Airway epithelial cell (primary cell): ENCODE data around the gene HDDC3. TPM values are rescaled to one million over a fixed set of nuclear protein-coding genes. Genes with fewer than 3 reads are reported as not detected.

ENCODE experiments used
- total RNA-seq: library from RNA; depleted of rRNA; stranded (reverse); fragments of >200 nt; gene quantifications from 2 replicates; pipeline ENCODE4 v1.2.3, GENCODE V29; 2015

HDDC3 gene, protein sequence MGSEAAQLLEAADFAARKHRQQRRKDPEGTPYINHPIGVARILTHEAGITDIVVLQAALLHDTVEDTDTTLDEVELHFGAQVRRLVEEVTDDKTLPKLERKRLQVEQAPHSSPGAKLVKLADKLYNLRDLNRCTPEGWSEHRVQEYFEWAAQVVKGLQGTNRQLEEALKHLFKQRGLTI
- total RNA-seq, result 18.5 and 20.0 TPM in 2 replicates

DNA sequence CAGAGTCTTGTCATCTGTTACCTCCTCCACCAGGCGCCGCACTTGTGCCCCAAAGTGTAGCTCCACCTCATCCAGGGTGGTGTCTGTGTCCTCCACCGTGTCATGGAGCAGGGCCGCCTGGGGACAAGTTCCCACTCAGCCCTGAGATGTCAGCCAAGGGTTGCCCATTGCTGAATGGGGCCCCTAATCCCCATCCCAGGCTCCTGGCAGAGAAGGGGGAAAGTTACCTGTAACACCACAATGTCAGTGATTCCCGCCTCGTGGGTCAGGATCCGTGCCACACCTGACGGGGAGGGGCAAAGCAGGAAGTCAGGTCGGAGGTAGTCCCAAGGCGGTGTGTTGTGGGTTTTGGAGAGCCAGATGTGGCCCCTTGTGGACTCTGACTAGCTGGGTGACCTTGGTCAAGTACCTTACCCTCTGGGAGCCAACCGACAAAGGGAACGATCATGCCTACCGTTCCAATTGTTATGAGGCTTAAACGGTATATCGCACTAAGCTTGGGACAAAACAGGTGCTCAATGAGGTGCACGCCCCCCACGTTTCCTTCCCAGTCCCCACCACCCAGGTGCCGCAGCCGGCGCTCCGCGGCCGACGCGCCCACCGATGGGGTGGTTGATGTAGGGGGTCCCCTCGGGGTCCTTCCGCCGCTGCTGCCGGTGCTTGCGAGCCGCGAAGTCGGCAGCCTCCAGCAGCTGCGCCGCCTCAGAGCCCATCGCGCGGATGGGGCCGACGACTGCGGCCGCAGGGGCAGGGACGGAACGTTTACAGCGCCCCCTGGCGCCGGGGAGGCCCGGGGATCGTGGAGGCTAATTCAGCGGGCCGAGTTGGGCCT is at the start of gene HDDC3:
HDDC3 (minus strand) TSS at position 722 of the 832 bp plus-strand sequence; CDS start at position 713, 9 bp downstream.

GRCh38 chr15:90954712-90955623 is 22.6 kb upstream of the HDDC3 start, which contains the start of gene RCCD1:
RCCD1 (plus strand) TSS chr15:90954884; CDS start chr15:90956735, 1,851 bp downstream.

GRCh38 chr15:90934949-90935751 is 2.8 kb upstream of the HDDC3 start, which contains the start of gene UNC45A:
UNC45A (plus strand) TSS chr15:90935285; CDS start chr15:90935325, 40 bp downstream.

DNA sequence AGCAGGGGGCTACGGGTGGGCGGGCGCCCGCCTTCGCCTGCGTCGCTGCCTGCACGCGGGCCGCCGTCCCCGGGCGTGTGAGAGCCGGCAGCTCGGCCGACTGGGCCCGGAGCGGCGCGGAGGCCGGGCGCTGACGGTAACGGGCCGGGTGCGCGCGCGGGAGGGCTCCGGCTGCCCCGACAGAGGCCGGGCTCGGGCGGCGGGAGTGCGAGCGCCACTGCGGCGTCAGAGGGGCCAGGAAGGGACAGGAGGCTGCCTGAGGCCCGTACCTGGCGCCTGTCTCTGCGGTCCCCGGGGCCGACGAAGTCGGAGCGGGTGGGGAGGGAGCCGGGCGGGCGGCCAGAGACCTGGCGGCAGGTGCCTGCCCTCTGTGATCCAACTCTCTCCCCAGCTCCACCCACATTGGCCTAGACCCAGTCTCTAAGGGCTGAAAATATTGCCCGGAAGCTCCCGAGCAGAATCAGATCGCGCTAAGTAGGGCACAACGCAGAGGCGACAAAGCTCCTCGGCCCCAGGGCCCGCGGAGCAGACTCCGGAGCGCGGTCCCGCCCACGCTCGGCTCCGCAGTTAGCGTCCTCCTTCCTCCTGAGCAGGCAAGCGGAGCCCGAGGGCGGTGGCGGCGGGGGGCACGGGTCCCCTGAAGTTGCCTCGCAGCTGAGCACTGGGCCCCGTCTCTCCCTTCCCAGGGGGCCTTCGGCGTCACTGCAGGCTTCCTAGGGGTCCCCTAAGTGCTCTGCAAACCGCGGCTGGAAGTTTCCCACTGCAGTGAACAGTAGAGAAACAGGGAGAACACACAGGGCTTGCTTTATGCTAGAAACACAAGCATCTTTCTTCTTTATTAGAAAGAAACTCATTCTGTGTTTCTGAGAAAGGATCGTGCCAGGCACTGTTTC is 29.3 kb downstream of the HDDC3 start, which contains the start of gene MAN2A2:
MAN2A2 (plus strand) TSS at position 463 of the 893 bp plus-strand sequence. CDS start 906 bp downstream, outside the sequence.

DNA sequence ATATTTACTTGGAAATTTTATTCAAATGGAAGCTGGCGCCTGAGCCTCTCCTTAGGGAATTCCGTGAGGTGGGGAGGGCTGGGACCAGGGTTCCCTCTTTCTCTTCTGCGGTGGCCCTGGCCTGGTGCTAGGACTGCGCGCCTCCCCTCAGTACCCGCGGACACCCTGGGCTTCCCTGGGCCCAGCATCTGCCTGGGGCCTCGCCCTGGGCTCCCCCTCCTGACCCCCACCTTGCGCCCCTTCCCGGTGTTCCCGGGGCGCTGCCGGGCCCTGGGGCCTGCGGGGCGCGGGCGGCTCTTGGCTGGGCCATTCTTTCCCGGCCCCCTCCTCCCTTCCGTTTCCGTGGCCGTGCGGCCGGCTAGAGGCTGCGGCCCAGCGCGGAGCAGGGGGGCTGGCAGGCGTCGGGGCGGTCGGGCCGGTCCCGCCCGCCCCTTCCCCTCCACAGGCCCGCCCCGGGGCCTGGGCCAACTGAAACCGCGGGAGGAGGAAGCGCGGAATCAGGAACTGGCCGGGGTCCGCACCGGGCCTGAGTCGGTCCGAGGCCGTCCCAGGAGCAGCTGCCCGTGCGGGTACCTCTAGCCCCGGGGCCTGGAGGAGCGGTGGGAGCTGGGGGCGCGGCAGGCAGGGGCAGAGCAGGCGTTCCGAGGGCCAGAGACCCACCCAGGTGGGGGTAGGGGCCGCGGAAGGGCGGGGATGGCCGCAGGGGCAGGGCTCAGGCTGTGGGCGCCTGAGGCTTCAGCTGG is 48.2 kb downstream of the HDDC3 start, which contains the start of gene FES:
FES (plus strand) TSS at position 529 of the 743 bp plus-strand sequence. CDS start 542 bp downstream, outside the sequence.

Other genes starting within 250 kb of the HDDC3 start
- gene BLM, start 215.2 kb downstream of the HDDC3 start, total RNA-seq, result 8.5 and 8.9 TPM in 2 replicates
- 96.0 and 106 TPM in 2 replicates for gene FURIN, start 64.0 kb downstream of the HDDC3 start, total RNA-seq
- gene FES, start 48.0 kb downstream of the HDDC3 start, total RNA-seq, result 1.8 and 4.4 TPM in 2 replicates
- 10.2 and 10.3 TPM in 2 replicates for gene MAN2A2, start 29.2 kb downstream of the HDDC3 start, total RNA-seq
- 41.0 and 55.9 TPM in 2 replicates for gene UNC45A, start 2.7 kb upstream of the HDDC3 start, total RNA-seq
- gene RCCD1, start 22.3 kb upstream of the HDDC3 start, total RNA-seq, result 18.5 and 24.5 TPM in 2 replicates
- gene PRC1, start 62.0 kb upstream of the HDDC3 start, total RNA-seq, result 99.7 and 110 TPM in 2 replicates
- 10.8 and 16.8 TPM in 2 replicates for gene VPS33B, start 90.0 kb upstream of the HDDC3 start, total RNA-seq
- not detected in 2 replicates for gene SV2B, start 167.7 kb upstream of the HDDC3 start, total RNA-seq